Keratinocyte (primary cell): ENCODE measurements around the gene LYPD1. TPM values are rescaled to one million over a fixed set of nuclear protein-coding genes. Genes with fewer than 3 reads are reported as not detected.

ENCODE experiments used
- DNase-seq: peaks from one replicate; pipeline ENCODE4 v3.0.0-alpha.2; 2011; ENCODE audit warnings: low read depth, missing footprints, low spot score
- FAIRE-seq: peaks from 2 replicates; lab custom pipeline; 2011; peaks lifted over from hg19 to GRCh38; lab: Jason Lieb, UNC
- H2AFZ ChIP-seq: 2 replicates; pipeline ENCODE4 v1.6.0; 2012; ENCODE audit warnings: low read length, control low read depth, inconsistent platforms; ENCODE audit not compliant: control insufficient read depth
- H3K27ac ChIP-seq: 2 replicates; pipeline ENCODE4 v1.5.1; 2011; ENCODE audit warnings: low read length; ENCODE audit not compliant: control insufficient read depth, insufficient read depth
- H3K27me3 ChIP-seq: 3 replicates; pipeline ENCODE4 v1.6.0; 2011; ENCODE audit warnings: low read length; ENCODE audit not compliant: control insufficient read depth, insufficient read depth; ENCODE audit errors: extremely low read depth
- H3K36me3 ChIP-seq, 2 experiments: 2 replicates in 1 of 2; 3 replicates in 1 of 2; pipeline ENCODE4 v1.5.1; 2011; ENCODE audit warnings: low read length in 2 of 2, mild to moderate bottlenecking in 1 of 2; ENCODE audit not compliant: control insufficient read depth in 2 of 2, insufficient read depth in 2 of 2; ENCODE audit errors: extremely low read depth in 1 of 2
- H3K4me1 ChIP-seq: 3 replicates; pipeline ENCODE4 v1.5.1; 2011; ENCODE audit warnings: low read length; ENCODE audit not compliant: control insufficient read depth, insufficient read depth; ENCODE audit errors: extremely low read depth
- H3K4me2 ChIP-seq: 3 replicates; pipeline ENCODE4 v1.6.0; 2011; ENCODE audit warnings: low read depth, low read length; ENCODE audit not compliant: control insufficient read depth, insufficient read depth; ENCODE audit errors: extremely low read depth
- H3K4me3 ChIP-seq, 3 experiments: fragments of 200-600 bp in 1 of 3; sonication (generic) in 1 of 3; 2 replicates in 2 of 3; 3 replicates in 1 of 3; pipeline ENCODE4 v1.5.1; 2011 to 2016; ENCODE audit warnings: low read length in 3 of 3, mild to moderate bottlenecking in 3 of 3, control low read depth in 2 of 3, inconsistent platforms in 1 of 3, low read depth in 1 of 3, mixed read lengths in 1 of 3, mixed run types in 1 of 3, moderate library complexity in 1 of 3; ENCODE audit not compliant: control insufficient read depth in 2 of 3, insufficient read depth in 2 of 3; ENCODE audit errors: extremely low read depth in 1 of 3
- H3K79me2 ChIP-seq: 2 replicates; pipeline ENCODE4 v1.6.0; 2012; ENCODE audit warnings: low read length; ENCODE audit not compliant: control insufficient read depth, insufficient read depth
- H3K9ac ChIP-seq: 3 replicates; pipeline ENCODE4 v1.6.0; 2011; ENCODE audit warnings: low read length; ENCODE audit not compliant: control insufficient read depth, insufficient read depth; ENCODE audit errors: extremely low read depth
- H3K9me1 ChIP-seq: 3 replicates; pipeline ENCODE4 v1.6.0; 2011; ENCODE audit warnings: low read length; ENCODE audit not compliant: control insufficient read depth, insufficient read depth; ENCODE audit errors: extremely low read depth
- H3K9me3 ChIP-seq: 2 replicates; pipeline ENCODE4 v1.5.1; 2012; ENCODE audit warnings: low read depth, low read length; ENCODE audit not compliant: control insufficient read depth
- H4K20me1 ChIP-seq: 3 replicates; pipeline ENCODE4 v1.6.0; 2011; ENCODE audit warnings: low read length; ENCODE audit not compliant: control insufficient read depth, insufficient read depth; ENCODE audit errors: extremely low read depth
- CTCF ChIP-seq, 3 experiments: IDR thresholded peaks in 1 of 3; conservative IDR thresholded peaks in 1 of 3; optimal IDR thresholded peaks in 1 of 3; 2 replicates in 2 of 3; 3 replicates in 1 of 3; pipeline versions ENCODE3 to v1.5.1; 2011; ENCODE audit warnings: low read length in 3 of 3, mild to moderate bottlenecking in 3 of 3, moderate library complexity in 2 of 3, control low read depth in 1 of 3, inconsistent platforms in 1 of 3; ENCODE audit not compliant: insufficient read depth in 2 of 3; ENCODE audit errors: extremely low read depth in 1 of 3
- EZH2 ChIP-seq: IDR thresholded peaks from one replicate; pipeline ENCODE4 v1.6.1; 2012; ENCODE audit warnings: inconsistent platforms, mild to moderate bottlenecking, low read length, moderate library complexity
- dilution Hi-C: fragments of 300-500 bp; cut with MboI; formaldehyde crosslinking; loops from one replicate; pipeline ENCODE4 v1.7.0; 2020; ENCODE audit warnings: low sequenced_read_pairs; ENCODE audit not compliant: extremely low pct_ligation_motif_present
- polyA plus RNA-seq, 5 experiments: library from polyadenylated mRNA; depleted of rRNA in 3 of 5; stranded (reverse) in 3 of 5; stranded (forward) in 1 of 5; unstranded in 1 of 5; fragments of >200 nt; gene quantifications; 1 replicate in 1 of 5; 2 replicates in 3 of 5; 3 replicates in 1 of 5; pipeline versions ENCODE4 v1.2.1 to v1.2.3, GENCODE V29; 2011 to 2012; ENCODE audit warnings: missing spikeins in 2 of 5, low read depth in 1 of 5, low replicate concordance in 1 of 5

LYPD1 gene
- polyA plus RNA-seq, 1 donor (not counting 4 experiments of a cell fraction or from before 2014, with no cell fraction given): 0.03 TPM

GRCh38 chr2:132697556-132698205 lies 27.7 kb upstream of the LYPD1 start:
- H3K9me3 ChIP-seq: no peaks in the 10 kb centered on the region
- H3K9me1 ChIP-seq: no peaks in the 10 kb centered on the region
- no peaks in the 10 kb centered on the region for H4K20me1 ChIP-seq
- H3K9ac ChIP-seq: no peak overlapping the region
- no peak overlapping the region for H3K4me3 ChIP-seq
- peaks cover 2% of the 10 kb centered on the region for H3K4me1 ChIP-seq
- H3K27ac ChIP-seq: no peak overlapping the region
- H3K27me3 ChIP-seq: no peaks in the 10 kb centered on the region
- no peaks in the 10 kb centered on the region for H3K79me2 ChIP-seq
- H2AFZ ChIP-seq: no peak overlapping the region
- dilution Hi-C loops: no loop called here
- no peak for DNase-seq
- TF ChIP-seq CTCF (optimal IDR thresholded peaks at IDR 0.05 in 1 of 3, IDR thresholded peaks at IDR 0.05 in 1 of 3, conservative IDR thresholded peaks at IDR 0.05 in 1 of 3; ENCODE audit: extremely low read depth in 1 of 3, insufficient read depth in 2 of 3, low read length in 3 of 3) (no peak), EZH2 (no peak)
- FAIRE-seq: no peak
- no peaks in the 10 kb centered on the region for H3K36me3 ChIP-seq
- no peak overlapping the region for H3K4me2 ChIP-seq

GRCh38 chr2:132692816-132693215 lies 22.8 kb upstream of the LYPD1 start:
- Histone ChIP-seq H3K9me1 (no peaks in the 10 kb centered on the region), H3K9ac (no peak overlapping the region), H3K79me2 (no peaks in the 10 kb centered on the region), H3K4me3 (no peak overlapping the region), H3K27ac (no peak overlapping the region), H3K9me3 (no peaks in the 10 kb centered on the region), H3K27me3 (no peaks in the 10 kb centered on the region), H2AFZ (no peak overlapping the region), H3K36me3 (no peaks in the 10 kb centered on the region), H4K20me1 (no peaks in the 10 kb centered on the region), H3K4me1 (no peaks in the 10 kb centered on the region), H3K4me2 (no peak overlapping the region)
- TF ChIP-seq EZH2 (no peak), CTCF (optimal IDR thresholded peaks at IDR 0.05 in 1 of 3, IDR thresholded peaks at IDR 0.05 in 1 of 3, conservative IDR thresholded peaks at IDR 0.05 in 1 of 3; ENCODE audit: extremely low read depth in 1 of 3, insufficient read depth in 2 of 3, low read length in 3 of 3) (no peak)
- FAIRE-seq (no peak), DNase-seq (no peak)
- dilution Hi-C loops: no loop called here
